D721Med (cell line): ENCODE measurements around the gene PDS5A.

ENCODE experiments used
- DNase-seq: peaks from one replicate; pipeline ENCODE4 v3.0.0; 2011; ENCODE audit warnings: low spot score; ENCODE audit not compliant: insufficient read length
- FAIRE-seq: peaks from 2 replicates; lab custom pipeline; 2011; peaks lifted over from hg19 to GRCh38; lab: Jason Lieb, UNC
- CTCF ChIP-seq: IDR thresholded peaks from 2 replicates; pipeline ENCODE4 v1.5.1; 2012; ENCODE audit warnings: mild to moderate bottlenecking, control low read depth; ENCODE audit not compliant: insufficient read depth; ENCODE audit errors: missing control alignments

Gene PDS5A

GRCh38 chr4:39898015-39898414, 79.7 kb downstream of the PDS5A start:
- DNase-seq: no peak
- no peak for TF ChIP-seq CTCF
- no peak for FAIRE-seq

DNA sequence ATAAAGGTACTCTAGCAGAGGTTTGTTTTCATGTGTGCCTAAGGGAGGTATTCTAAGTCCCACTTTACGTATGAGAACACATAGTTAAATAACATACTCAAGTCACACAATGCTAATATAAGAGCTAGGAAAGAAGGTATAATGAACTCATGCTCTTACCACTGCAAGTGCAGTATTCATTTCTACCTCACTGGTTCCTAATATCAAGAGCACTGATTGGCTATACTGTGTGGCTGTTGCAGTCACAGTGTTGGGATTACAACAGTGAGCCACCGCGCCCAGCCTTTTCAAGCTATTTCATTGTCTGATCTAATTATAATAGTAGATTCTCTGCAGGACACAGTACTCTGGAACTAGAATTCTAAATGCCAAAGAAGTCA, 84.0 kb downstream of the PDS5A start:
- FAIRE-seq: no peak
- no peak for DNase-seq
- TF ChIP-seq CTCF: no peak

- DNase-seq (no peak), FAIRE-seq (peak; percentile 35)
- TF ChIP-seq CTCF: no peak
These were observed 84.6 kb downstream of the PDS5A start for GRCh38 chr4:39892988-39893692.

GRCh38 chr4:39889226-39889625, 88.5 kb downstream of the PDS5A start:
- no peak for TF ChIP-seq CTCF
- DNase-seq (no peak), FAIRE-seq (no peak)

DNA sequence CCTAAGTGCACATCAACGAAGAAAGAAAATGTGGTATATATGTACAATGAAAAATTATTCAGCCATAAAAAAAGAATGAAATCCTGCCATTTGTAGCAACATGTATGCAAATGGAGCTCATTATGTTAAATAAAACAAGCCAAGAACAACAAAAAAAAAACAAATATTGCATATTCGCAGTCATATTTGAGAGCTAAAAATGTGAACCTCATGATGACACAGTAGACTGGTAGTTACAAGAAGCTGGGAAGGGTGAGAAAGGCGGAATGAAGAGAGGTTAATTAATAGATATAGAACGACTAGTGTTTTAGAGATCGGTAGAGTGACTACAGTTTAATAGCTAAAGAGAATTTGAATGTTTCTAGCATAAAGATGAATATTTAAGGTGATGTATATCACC, 89.2 kb downstream of the PDS5A start:
- DNase-seq (no peak), FAIRE-seq (peak; percentile 11)
- TF ChIP-seq CTCF: no peak

DNA sequence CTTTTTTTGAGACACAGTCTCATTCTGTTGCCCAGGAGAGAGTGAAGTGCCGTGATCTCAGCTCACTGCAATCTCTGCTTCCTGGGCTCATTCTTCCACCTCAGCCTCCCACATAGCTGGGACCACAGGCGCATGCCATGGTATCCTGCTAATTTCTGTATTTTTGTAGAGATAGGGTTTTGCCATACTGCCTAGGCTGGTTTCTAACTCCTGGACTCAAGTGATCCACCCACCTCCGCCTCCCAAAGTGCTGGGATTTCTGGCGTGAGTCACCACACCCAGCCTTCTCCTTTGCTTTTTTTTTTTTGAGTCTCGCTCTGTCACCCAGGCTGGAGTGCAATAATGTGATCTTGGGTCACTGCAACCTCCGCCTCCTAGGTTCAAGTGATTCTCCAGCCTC, 94.1 kb downstream of the PDS5A start:
- FAIRE-seq (no peak), DNase-seq (no peak)
- TF ChIP-seq CTCF: no peak

GRCh38 chr4:39881789-39882188, 95.9 kb downstream of the PDS5A start:
- FAIRE-seq: no peak
- no peak for TF ChIP-seq CTCF
- no peak for DNase-seq
